Measurements from ENCODE around the gene NUDT12.

NUDT12 gene

DNA sequence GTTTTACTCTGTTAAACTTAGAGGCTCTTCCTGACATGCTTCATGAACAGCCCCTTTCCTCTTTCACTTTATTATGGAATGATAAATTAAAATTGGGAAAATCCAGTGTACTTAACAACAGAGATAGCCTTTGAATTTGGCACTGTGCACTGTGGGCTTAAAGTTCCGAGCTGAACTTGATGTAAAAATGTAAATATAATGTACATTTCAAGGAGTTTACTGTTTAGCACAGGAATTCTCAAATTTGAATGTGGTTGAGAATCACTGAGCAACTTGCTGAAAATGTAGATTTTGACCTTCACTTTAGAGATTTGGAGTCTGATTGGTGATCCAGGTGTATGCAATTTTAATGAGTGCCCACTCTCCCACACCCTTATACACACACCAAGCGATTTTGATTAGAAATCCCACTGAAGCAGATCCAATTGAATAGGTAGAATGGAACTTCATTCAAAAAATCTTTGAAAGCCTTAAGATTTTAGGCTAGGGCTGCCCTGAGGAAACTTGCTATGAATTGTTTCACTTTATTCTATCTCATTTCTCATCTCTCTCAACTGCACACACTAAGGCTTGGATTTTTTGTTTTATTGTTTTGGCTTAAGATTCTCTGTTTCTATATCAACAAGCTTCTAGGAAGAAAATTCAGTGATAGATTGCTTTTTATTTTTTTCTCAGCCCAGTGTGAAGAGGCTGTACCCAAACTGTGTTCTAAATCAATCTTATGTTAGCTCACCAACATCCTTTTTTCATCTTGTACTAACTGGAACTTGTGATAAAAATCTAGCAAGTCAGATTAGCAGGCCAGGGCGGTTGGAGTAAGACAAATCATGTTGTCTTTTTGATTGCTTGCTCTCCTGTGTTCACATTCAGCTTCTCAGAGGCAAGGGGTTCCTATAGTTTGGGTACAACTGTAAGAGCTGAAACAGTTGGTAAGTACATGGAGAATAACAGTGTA lies 22.9 kb downstream of the NUDT12 start:
- no peak for DNase-seq

DNA sequence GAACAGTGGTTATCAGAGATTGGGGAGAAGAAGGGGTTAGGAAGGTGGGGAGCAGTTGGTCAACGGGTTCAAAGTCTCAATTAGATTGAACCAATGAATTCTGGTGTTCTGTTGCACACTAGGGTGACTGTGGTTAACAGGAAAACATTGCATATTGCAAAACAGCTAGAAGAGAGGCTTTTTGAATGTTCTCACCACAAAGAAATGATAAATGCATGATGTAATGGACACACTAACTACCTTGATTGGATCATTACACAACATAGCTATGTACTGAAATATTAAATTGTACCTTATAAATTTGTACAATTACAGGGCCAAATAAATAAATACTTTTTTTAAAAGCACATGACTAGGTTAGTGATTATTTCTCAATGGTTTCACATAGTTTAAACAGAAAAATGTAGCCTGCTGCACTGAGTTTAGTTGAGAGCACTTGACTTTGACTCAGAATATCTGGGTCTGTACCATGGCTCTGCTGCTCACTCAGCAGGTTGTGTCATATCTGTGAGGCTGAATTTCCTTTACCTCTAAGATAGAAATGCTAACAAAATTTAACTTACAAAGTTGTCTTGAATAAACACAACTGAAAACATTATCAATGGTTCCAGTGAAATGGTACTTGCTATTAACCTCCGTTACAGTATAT lies 30.4 kb downstream of the NUDT12 start:
- no peak for DNase-seq

DNA sequence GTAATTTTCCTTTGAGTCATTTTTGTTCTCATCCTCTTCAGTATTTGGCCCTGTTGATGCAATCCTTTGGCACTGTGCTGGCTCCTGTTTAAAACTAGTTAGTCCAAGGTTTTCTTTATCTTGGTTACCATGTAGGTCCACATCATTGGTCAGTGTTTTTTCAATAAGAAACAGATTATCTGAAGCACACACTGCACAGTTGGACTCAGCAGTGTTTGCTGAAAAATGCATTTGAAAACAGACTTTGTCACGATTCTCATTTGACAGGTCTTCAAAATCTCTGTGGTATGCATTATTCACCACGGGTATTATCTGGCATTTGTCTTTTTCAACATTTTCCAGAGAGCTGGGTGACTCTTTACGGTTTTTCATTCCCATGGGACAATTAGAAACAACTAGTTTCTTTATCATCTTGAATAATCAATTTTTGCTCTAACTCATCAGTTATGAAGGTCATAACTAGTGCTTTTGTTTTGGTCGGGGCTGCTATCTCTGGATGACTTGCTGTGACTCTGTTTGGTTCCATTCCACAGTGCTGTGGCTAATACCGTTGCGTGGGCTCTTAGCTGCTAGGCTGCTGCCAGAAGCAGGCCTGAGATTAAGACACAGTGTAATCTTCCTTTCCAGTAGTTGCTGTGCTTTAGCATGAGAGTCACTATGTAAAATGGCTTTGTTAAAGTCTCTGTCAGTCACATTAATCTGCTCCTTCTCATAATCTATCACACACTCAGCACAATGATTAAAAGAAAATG lies 36.2 kb downstream of the NUDT12 start:
- DNase-seq, result no peak

DNA sequence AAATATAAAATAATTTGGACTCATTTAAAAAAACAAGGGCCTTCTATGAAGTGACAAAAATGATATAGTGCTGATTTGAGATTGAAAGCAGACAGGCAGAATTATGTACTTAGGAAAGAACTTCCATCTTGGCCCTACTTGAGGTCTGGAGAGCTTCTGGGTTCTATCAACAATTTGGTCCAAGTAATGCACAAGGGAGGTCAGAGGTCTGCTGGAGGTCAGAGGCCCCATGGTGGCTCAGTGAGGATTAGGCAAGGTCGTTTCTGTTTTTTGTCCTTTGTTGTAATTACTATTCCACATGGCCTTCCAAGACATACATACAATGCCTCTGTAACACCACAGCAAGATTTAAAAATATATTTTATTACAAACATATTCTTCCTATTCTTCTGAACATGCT lies 37.2 kb downstream of the NUDT12 start:
- no peak for DNase-seq

DNA sequence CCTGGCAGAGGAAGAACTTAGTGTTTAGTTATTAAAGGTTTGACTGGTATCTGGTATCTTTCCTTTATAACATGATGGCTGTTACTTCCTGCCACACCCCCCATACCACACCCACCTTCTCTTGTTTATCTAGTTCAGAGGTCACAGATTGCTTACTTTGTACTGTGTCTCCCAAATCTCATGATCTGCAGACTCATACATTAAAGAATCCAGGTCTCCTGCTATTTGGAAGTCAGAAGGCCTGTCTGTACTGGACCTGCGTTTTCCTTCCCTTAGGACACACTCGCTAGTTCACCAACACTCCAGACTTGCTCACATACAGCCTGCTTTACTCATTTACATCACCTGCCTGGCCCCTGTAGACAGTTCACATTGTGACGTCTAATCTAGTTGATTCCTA lies 39.3 kb downstream of the NUDT12 start:
- DNase-seq, result no peak

DNA sequence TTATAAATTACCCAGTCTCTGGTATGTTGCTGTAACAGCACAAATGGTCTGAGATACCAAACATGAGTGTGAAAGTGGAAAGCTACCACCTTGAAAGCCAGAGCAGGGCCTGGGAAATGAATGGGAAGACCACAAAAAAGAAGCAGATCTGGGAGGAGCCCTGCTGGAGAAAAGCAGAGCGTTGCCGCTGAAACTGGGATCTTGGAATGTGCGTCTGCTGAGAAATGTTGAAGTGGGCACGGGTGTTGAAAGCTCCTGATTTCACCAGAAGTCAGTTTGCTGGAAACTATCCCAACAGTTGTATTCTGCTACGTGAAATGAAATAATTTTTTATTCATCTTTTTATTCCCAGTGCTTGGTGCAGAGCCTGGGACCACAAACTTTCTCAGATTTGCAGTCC lies 40.0 kb downstream of the NUDT12 start:
- DNase-seq, result no peak

DNA sequence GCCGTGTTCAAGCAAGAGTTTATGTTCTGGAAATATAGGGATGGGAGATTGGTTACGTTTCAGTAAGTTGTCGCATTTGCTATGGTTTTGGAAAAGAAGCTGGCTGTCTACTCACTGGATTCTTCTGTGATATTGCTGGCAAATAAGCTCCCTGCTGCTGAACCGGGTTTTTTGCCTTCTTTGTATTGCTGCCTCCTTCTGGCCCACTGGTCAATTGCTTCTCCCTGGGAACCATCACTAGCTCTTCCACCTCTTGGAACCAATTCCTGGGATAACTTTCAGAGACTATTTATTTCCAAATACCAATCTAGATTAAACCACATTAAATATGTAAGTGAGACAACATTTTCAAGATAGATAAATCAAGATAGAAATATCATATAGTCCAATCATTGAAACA lies 43.0 kb downstream of the NUDT12 start:
- no peak for DNase-seq

DNA sequence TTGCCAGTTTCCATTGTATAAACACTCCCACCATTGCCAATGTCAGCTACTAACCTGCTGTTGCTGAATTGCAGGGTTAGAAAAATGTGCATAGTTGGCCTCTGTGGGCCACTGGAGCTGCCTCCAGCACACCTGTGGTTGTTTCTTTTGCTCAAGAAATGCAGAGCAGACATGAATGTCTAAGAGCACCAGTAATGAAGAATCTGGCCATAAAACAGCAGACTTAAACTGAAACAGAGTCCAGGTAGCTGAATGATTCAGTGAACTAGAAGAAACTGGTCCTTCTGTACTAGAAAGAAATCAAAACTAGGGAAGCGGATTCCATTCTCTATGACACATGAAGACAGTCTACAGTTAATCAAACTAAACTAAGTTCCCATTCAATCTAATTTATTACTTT lies 48.2 kb downstream of the NUDT12 start:
- DNase-seq, result no peak

DNA sequence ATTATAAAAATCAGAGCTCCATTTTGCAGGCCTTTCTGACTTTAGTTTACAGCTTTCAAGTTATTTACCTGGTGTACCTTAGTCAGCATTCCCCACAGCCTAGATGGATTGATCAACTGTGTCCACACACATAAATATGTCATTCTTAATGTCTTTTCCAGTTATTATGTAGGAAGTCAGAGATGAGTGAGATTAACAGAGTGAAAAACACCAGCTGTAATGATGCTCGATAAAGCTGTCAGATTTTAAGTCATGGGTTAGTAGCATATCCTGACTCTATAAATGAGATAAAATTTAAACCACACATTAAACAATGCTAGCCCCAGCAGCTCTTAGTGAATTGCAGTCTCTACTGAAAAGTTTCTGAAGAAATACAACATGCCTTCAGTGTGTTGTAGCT lies 48.9 kb downstream of the NUDT12 start:
- no peak for DNase-seq

DNA sequence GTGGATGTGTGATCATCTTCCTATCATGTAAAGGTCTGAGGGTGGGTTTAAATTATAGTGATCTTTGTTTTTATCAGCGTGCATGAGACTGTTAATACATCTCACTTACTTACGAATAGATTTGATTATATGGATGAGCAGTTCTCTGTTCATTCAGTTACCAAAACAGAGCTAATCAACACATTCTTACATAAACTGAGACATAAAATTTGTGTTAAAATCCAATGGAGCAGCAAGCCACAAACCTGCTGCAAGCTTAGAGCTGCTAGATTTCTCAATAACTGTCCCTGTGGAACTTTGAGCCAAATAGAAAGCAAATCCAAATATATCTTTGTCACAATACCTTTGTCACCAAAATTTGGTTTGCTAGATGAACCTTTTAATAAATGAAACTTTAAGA lies 50.1 kb downstream of the NUDT12 start:
- DNase-seq, result no peak

DNA sequence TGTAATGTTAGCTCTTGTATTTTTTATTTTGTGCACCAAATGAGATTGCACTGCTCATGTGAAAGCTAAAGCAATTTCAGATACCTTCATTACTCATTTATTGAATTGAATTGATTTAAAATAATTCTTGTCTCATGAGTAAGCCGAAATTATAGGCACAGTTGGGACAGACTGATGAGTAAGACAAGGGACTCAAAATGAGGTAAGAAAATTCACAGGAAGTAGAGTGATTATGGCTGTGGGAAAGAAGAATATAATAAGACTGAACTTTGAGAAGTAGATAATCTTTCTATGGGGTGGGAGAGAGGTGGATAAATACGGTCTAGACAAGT lies 51.1 kb downstream of the NUDT12 start:
- no peak for DNase-seq

DNA sequence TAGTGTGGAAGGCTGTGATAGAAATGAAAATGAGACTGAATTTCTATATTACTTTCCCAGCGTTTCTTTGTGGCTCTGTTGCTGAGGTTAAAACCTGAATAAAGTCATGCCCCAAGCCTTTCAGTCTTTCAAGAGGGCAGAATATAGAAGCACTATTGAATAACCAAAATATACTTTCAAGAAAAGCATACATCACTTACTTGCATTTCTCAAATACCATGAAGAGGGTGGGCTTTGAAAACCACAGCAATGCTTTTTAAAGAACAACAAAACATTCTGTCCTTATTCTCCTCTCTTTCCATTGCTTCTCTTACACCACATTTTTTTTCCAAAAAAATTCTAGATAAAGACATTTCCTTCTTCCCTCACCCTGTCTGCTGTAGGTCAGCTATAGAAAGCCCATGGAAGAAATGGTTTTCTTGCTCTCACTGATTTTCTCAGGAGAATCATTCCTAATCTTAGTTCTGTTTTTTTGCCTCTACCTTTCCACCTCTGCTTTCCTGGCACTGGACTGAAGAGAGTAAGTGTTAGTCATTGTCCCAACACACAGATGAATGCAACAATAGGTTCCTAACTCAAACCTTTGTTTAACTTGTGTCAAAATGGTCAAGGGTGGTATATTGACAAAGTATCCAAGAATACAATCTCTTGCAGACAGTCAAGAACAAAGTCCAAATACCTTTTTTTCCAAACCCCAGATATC lies 51.6 kb downstream of the NUDT12 start:
- DNase-seq, result no peak

DNA sequence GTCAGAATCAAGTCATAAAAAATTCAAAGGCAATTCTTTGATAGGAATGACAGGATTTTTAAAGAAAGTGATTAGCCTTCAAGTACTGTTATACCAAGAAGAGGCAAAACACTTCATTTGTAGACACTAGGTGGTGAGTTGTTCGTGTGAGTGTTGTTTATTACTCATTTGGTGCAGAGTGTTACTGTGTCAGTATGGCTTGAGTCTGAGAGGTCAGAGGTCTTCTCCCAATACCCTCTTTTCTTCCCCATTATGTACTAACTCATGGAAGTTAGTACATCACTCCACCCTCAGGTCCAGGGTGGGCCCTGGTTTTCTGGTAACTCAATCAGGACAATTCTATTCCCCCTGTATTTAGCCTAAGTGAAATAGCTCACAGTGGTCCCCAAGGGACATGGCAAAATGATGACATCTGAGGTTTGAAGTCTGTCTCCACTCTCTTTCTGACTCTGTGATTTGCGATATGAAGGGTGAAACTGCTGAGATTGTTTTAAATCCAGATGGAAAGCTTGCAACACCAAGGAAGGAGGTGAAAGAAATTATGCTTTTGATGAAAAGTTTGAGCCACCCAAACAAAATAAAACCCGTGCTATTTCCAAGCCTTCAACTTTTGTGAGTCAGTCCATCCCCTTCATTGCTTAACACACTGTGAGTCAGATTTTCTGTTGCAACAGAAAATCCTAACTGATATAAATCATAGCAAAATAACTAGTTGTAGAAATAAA lies 56.8 kb downstream of the NUDT12 start:
- DNase-seq, result no peak

DNA sequence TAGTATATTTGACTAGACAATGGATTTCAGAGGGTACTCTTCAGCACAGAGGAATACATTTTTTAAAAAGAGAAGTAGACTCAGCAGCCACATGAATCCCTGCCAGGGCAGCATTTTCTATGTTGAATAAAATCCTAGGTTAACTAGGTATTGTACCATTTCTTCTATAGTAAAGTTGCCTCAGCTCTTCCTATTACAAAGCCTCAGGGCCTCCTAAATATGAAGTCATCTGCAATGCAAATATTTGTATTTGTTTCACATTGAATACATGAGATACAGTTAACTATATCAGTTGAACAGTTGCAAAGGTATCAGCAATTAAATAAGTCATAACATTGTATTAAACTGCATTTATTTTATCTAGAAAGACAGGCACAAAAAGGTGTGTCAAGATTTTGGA lies 59.5 kb downstream of the NUDT12 start:
- no peak for DNase-seq

DNA sequence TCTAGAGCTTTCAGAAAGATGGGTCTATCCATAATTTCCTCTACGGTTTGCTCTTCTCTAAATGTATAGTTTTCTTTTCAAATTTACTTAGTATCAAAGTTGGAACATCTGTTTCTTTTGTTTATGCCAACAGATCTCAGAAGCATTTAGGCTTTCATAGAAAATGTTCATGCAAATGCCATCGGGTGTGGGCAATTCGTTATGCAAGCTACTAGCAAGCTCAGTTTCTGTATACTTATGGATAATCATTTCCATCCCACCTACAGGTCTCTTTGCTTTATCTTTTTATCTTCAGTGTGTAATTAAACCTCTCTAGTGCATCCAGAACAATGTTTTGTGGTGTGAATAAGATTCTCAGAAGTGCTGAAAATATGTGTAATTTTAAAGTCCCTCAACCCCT lies 59.9 kb downstream of the NUDT12 start:
- no peak for DNase-seq

Measured in NCI-H510A treated with DMSO at 0.1 percent for 48 hours (cell line).